Muscle layer of colon (tissue), 2 donors: ENCODE results near the gene HOXB2.

Experiments
- H3K27ac ChIP-seq: one replicate; pipeline ENCODE4 v1.7.0; 2013; ENCODE audit warnings: low read depth, mild to moderate bottlenecking, low read length, moderate library complexity
- H3K27me3 ChIP-seq, 2 donors: one replicate each; pipeline ENCODE4 v1.7.0; 2013; ENCODE audit warnings: low read length in 2 of 2, mild to moderate bottlenecking in 2 of 2; ENCODE audit not compliant: insufficient read depth in 2 of 2, control insufficient read depth in 1 of 2
- H3K36me3 ChIP-seq: one replicate; pipeline ENCODE4 v1.7.0; 2013; ENCODE audit warnings: mild to moderate bottlenecking, low read length; ENCODE audit not compliant: insufficient read depth
- H3K4me1 ChIP-seq: one replicate; pipeline ENCODE4 v1.7.0; 2013; ENCODE audit warnings: mild to moderate bottlenecking, low read length; ENCODE audit not compliant: insufficient read depth
- H3K4me3 ChIP-seq, 2 donors: one replicate each; pipeline ENCODE4 v1.7.0; 2013; ENCODE audit warnings: low read length in 2 of 2, low read depth in 1 of 2, mild to moderate bottlenecking in 1 of 2, moderate library complexity in 1 of 2
- H3K9ac ChIP-seq: one replicate; pipeline ENCODE4 v1.7.0; 2013; ENCODE audit warnings: low read length
- H3K9me3 ChIP-seq: one replicate; pipeline ENCODE4 v1.7.0; 2013; ENCODE audit warnings: mild to moderate bottlenecking, low read length
- donor health status: abdominal sarcoma.
- donor health status: Adenocarcinoma of cecum.

HOXB2 gene

DNA sequence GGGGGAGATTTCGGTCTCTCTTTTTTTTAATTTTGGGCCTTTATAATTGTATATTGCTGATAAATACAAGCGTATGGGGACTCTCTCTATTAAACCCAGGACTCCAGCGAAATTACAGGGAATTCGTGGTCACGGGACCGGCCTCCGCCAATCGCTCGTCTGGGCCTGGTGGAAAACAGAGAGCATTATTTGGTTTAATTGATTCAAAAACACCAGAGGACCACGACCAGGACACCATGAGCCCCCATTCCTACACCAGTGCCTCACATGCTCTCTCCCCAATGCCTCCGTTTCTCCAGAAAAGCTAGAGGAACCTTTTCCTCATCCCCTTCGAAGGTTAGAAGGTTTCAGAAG, at the start of gene HOXB2:
HOXB2 (minus strand) TSS at position 88 of the 354 bp plus-strand sequence. CDS start 198 bp downstream, outside the sequence.
- Histone ChIP-seq H3K27ac (peak within 1 kb of the TSS; percentile 99), H3K4me1 (peaks cover 57% of the 10 kb centered on the region), H3K27me3 (no peaks in the 10 kb centered on the region), H3K9ac (peak within 1 kb of the TSS; percentile 99), H3K36me3 (peaks cover 5% of the 10 kb centered on the region), H3K9me3 (no peaks in the 10 kb centered on the region), H3K4me3 (peak within 1 kb of the TSS; percentile 78 to 96)

GRCh38 chr17:48593840-48594537, 49.1 kb upstream of the HOXB2 start:
- peak overlapping the region; percentile 74 for H3K27ac ChIP-seq
- H3K9ac ChIP-seq, result peak overlapping the region; percentile 53
- no peaks in the 10 kb centered on the region for H3K36me3 ChIP-seq
- H3K27me3 ChIP-seq, result peaks cover 0 to 6% of the 10 kb centered on the region in 2 donors
- peaks cover 48% of the 10 kb centered on the region for H3K4me1 ChIP-seq
- peak overlapping the region; percentile 22 to 67 for H3K4me3 ChIP-seq
- no peaks in the 10 kb centered on the region for H3K9me3 ChIP-seq

DNA sequence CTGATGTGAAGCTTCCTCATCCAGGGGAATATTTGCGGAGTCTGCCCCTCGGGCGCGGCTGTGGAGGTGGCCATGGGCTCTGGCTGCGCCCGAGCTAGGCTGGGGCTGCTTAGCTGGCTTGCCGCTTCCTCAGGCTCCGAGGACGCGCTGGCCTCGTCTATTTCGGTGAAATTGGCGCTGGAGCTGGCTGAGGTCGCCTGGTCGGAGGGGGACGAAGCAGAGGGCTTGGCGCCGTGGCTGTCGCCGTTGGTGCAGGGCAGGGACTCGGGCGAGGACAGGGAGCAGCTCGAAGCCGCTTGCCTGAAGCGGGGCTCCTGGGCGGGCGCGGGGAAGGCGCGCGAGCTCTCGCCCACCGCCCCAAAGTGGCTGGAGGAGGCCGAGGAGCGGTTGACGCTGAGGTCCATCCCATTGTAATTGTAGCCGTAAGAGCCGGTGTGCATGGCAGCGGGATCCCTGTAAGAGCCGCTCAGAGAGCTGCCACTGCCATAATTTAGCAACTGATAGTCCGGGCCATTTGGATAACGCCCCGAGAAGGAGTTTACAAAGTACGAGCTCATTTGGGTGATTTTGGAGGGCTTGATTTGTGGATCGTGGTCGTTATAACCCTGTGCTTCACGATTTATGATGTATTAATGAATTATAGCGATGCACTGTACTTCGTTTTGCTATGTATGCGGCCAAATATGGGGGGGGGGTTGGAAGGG, 48.4 kb upstream of the HOXB2 start, which contains the start of gene HOXB5:
HOXB5 (minus strand) TSS at position 654 of the 704 bp plus-strand sequence; CDS start at position 557, 97 bp downstream.
- peaks cover 0 to 3% of the 10 kb centered on the region in 2 donors for H3K27me3 ChIP-seq
- peaks cover 45% of the 10 kb centered on the region for H3K4me1 ChIP-seq
- no peaks in the 10 kb centered on the region for H3K9me3 ChIP-seq
- peak within 1 kb of the TSS; percentile 96 for H3K27ac ChIP-seq
- peak within 1 kb of the TSS; percentile 58 for H3K9ac ChIP-seq
- H3K4me3 ChIP-seq, result peak within 1 kb of the TSS; percentile 67 to 75
- no peaks in the 10 kb centered on the region for H3K36me3 ChIP-seq

GRCh38 chr17:48592577-48592976, 47.7 kb upstream of the HOXB2 start:
- Histone ChIP-seq H3K27ac (peak overlapping the region; percentile 96), H3K9me3 (no peaks in the 10 kb centered on the region), H3K4me3 (peak overlapping the region; percentile 67 to 75), H3K27me3 (peaks cover 0 to 3% of the 10 kb centered on the region in 2 donors), H3K4me1 (peaks cover 50% of the 10 kb centered on the region), H3K9ac (peak overlapping the region; percentile 58), H3K36me3 (no peaks in the 10 kb centered on the region)

GRCh38 chr17:48592057-48592514, 47.2 kb upstream of the HOXB2 start:
- Histone ChIP-seq H3K27ac (peak overlapping the region; percentile 96), H3K9ac (peak overlapping the region; percentile 58), H3K27me3 (peaks cover 0 to 3% of the 10 kb centered on the region in 2 donors), H3K36me3 (no peaks in the 10 kb centered on the region), H3K4me1 (peaks cover 51% of the 10 kb centered on the region), H3K4me3 (peak overlapping the region; percentile 67 to 75), H3K9me3 (no peaks in the 10 kb centered on the region)

GRCh38 chr17:48591255-48592056, 46.5 kb upstream of the HOXB2 start:
- Histone ChIP-seq H3K4me3 (peak overlapping the region; percentile 51 to 97), H3K9ac (peak overlapping the region; percentile 95), H3K27ac (peak overlapping the region; percentile 96), H3K9me3 (no peaks in the 10 kb centered on the region), H3K36me3 (no peaks in the 10 kb centered on the region), H3K4me1 (peaks cover 56% of the 10 kb centered on the region), H3K27me3 (peaks cover 0 to 3% of the 10 kb centered on the region in 2 donors)

- peak overlapping the region; percentile 51 to 97 for H3K4me3 ChIP-seq
- H3K4me1 ChIP-seq, result peaks cover 54% of the 10 kb centered on the region
- no peaks in the 10 kb centered on the region for H3K36me3 ChIP-seq
- peaks cover 0 to 3% of the 10 kb centered on the region in 2 donors for H3K27me3 ChIP-seq
- peak overlapping the region; percentile 95 for H3K9ac ChIP-seq
- H3K27ac ChIP-seq, result peak overlapping the region; percentile 96
- no peaks in the 10 kb centered on the region for H3K9me3 ChIP-seq
Measured at GRCh38 chr17:48590607-48591161, 45.8 kb upstream of the HOXB2 start.

DNA sequence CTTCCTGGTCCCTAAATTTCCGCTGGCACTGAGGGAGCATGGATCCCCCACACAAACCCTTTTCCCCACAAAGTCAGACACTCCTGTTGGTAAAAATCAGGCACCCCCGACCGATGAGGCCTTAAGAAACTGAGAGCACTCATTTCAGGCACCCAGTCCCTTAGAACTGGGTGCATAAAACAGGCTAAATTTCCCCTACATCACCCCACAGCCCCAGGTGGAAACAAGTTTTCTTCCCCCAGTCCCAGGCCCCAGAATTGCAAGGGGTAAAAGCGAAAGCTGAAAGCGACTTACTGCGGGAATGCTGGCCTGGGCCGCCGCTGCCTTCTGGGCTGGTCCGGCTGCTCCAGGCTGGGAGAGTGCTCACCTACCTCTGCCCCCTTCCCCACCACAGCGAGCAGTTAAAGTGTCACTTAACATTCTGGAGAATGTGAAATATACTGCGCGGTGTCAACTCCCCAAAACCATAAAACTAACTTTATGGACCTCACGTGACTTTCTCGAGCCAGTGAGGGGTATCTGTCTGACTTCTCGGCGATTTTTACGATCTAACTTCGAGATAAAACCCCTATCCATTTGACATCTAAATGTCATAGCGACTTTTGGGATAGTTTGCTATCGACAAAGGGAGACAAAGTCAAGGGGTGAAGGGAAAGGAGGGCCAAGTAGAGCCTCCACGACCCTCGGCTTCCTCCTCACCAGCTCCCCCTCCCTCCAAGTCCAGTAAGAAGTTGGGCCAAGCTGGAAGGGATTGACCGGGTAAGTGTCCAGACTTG, 45.1 kb upstream of the HOXB2 start, which contains the start of gene HOXB3:
HOXB3 (minus strand) TSS at position 411 of the 776 bp plus-strand sequence. CDS start 37,767 bp downstream, outside the sequence.
- H3K27me3 ChIP-seq, result peaks cover 0 to 3% of the 10 kb centered on the region in 2 donors

GRCh38 chr17:48589060-48589830, 44.3 kb upstream of the HOXB2 start:
- Histone ChIP-seq H3K4me3 (peak overlapping the region; percentile 47 to 97), H3K27ac (peak overlapping the region; percentile 96), H3K4me1 (peaks cover 43% of the 10 kb centered on the region), H3K9me3 (no peaks in the 10 kb centered on the region), H3K27me3 (peaks cover 0 to 3% of the 10 kb centered on the region in 2 donors), H3K36me3 (no peaks in the 10 kb centered on the region), H3K9ac (peak overlapping the region; percentile 95)

More for the DNA sequence above, 45.1 kb upstream of the HOXB2 start, which contains the start of gene HOXB3:
- Histone ChIP-seq H3K4me3 (peak within 1 kb of the TSS; percentile 51 to 97), H3K36me3 (no peaks in the 10 kb centered on the region), H3K4me1 (peaks cover 48% of the 10 kb centered on the region), H3K9ac (peak within 1 kb of the TSS; percentile 95), H3K27ac (peak within 1 kb of the TSS; percentile 96), H3K9me3 (no peaks in the 10 kb centered on the region)
